SU-DHL-6 (cell line): Measurements from ENCODE around the gene GNB1L.

Experiments used
- H2AFZ ChIP-seq: fragments of 200-600 bp; sonication (generic); 2 replicates; pipeline ENCODE4 v1.6.1; 2014; ENCODE audit warnings: low read depth, mild to moderate bottlenecking, moderate library complexity, mixed read lengths, antibody characterized with exemption, low read length; ENCODE audit not compliant: severe bottlenecking
- H3F3A ChIP-seq: fragments of 200-600 bp; shearing (Covaris generic); 2 replicates; pipeline ENCODE4 v1.6.0; 2016; ENCODE audit warnings: antibody characterized with exemption, mild to moderate bottlenecking; ENCODE audit not compliant: insufficient read depth
- H3K27ac ChIP-seq: fragments of 200-600 bp; sonication (generic); 2 replicates; pipeline ENCODE4 v1.5.1; 2016; ENCODE audit warnings: low read depth, mild to moderate bottlenecking, low read length, moderate library complexity, mixed read lengths
- H3K27me3 ChIP-seq: fragments of 200-600 bp; sonication (generic), shearing (Covaris generic); 2 replicates; pipeline ENCODE4 v1.6.0; 2014; ENCODE audit warnings: mild to moderate bottlenecking, low read length
- H3K36me3 ChIP-seq: fragments of 200-600 bp; sonication (generic); 2 replicates; pipeline ENCODE4 v1.6.1; 2014; ENCODE audit warnings: mild to moderate bottlenecking, low read length, mixed read lengths
- H3K4me2 ChIP-seq: fragments of 300-600, 200-600 bp; shearing (Covaris generic), sonication (generic); 2 replicates; pipeline ENCODE4 v1.6.0; 2014; ENCODE audit warnings: low read length, low read depth, mild to moderate bottlenecking; ENCODE audit not compliant: poor library complexity, severe bottlenecking
- H3K4me3 ChIP-seq: fragments of 200-600 bp; sonication (generic); 2 replicates; pipeline ENCODE4 v1.5.1; 2014; ENCODE audit warnings: antibody characterized with exemption, low read length, mild to moderate bottlenecking, mixed read lengths; ENCODE audit not compliant: insufficient read depth, poor library complexity, severe bottlenecking
- H3K79me2 ChIP-seq: fragments of 200-600 bp; sonication (generic); 2 replicates; pipeline ENCODE4 v1.6.1; 2014; ENCODE audit warnings: mild to moderate bottlenecking, low read length, moderate library complexity; ENCODE audit not compliant: insufficient read depth
- H3K9ac ChIP-seq: fragments of 200-600 bp; sonication (generic); 2 replicates; pipeline ENCODE4 v1.7.0; 2014; ENCODE audit warnings: mild to moderate bottlenecking, low read length
- H3K9me2 ChIP-seq: fragments of 200-600 bp; sonication (generic); replicated peaks from 2 replicates; pipeline ENCODE4 v1.6.1; 2014; ENCODE audit warnings: low read length; ENCODE audit not compliant: insufficient read depth
- H3K9me3 ChIP-seq: fragments of 200-600 bp; sonication (generic); 2 replicates; pipeline ENCODE4 v1.6.1; 2014; ENCODE audit warnings: low read length, mixed read lengths; ENCODE audit not compliant: insufficient read depth
- H4K20me1 ChIP-seq: fragments of 200-600 bp; sonication (generic); 2 replicates; pipeline ENCODE4 v1.6.1; 2014; ENCODE audit warnings: low read depth, mild to moderate bottlenecking, antibody characterized with exemption, low read length, moderate library complexity, mixed read lengths
- EZH2phosphoT487 ChIP-seq: fragments of 200-600 bp; sonication (generic), shearing (Covaris generic); conservative IDR thresholded peaks from 2 replicates; pipeline ENCODE4 v1.6.1; 2018; ENCODE audit warnings: mild to moderate bottlenecking, antibody characterized with exemption, low read length, moderate library complexity, mixed read lengths
- TF ChIP-seq, protein P1 (sequence below): fragments of 200-600 bp; sonication (generic); IDR thresholded peaks from one replicate; pipeline ENCODE4 v1.5.1; 2017; ENCODE audit warnings: antibody characterized with exemption, mild to moderate bottlenecking, low read length, moderate library complexity; ENCODE audit not compliant: insufficient read depth, poor library complexity, severe bottlenecking

Gene GNB1L

GRCh38 chr22:19809741-19810140 is 44.9 kb downstream of the GNB1L start:
- Histone ChIP-seq H2AFZ (no peak overlapping the region), H3K9me3 (no peaks in the 10 kb centered on the region), H3K9ac (no peak overlapping the region), H3K4me2 (no peak overlapping the region), H3K9me2 (no peaks in the 10 kb centered on the region), H3K4me3 (no peak overlapping the region), H3K36me3 (no peaks in the 10 kb centered on the region), H3K27ac (no peak overlapping the region), H3F3A (no peaks in the 10 kb centered on the region), H4K20me1 (no peaks in the 10 kb centered on the region), H3K27me3 (no peaks in the 10 kb centered on the region), H3K79me2 (no peaks in the 10 kb centered on the region)
- TF ChIP-seq, protein P1, sequence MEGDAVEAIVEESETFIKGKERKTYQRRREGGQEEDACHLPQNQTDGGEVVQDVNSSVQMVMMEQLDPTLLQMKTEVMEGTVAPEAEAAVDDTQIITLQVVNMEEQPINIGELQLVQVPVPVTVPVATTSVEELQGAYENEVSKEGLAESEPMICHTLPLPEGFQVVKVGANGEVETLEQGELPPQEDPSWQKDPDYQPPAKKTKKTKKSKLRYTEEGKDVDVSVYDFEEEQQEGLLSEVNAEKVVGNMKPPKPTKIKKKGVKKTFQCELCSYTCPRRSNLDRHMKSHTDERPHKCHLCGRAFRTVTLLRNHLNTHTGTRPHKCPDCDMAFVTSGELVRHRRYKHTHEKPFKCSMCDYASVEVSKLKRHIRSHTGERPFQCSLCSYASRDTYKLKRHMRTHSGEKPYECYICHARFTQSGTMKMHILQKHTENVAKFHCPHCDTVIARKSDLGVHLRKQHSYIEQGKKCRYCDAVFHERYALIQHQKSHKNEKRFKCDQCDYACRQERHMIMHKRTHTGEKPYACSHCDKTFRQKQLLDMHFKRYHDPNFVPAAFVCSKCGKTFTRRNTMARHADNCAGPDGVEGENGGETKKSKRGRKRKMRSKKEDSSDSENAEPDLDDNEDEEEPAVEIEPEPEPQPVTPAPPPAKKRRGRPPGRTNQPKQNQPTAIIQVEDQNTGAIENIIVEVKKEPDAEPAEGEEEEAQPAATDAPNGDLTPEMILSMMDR, result no peak

- Histone ChIP-seq H4K20me1 (no peaks in the 10 kb centered on the region), H3K4me3 (no peak overlapping the region), H3K27me3 (no peaks in the 10 kb centered on the region), H3F3A (no peaks in the 10 kb centered on the region), H3K36me3 (no peaks in the 10 kb centered on the region), H3K4me2 (no peak overlapping the region), H3K9me3 (no peaks in the 10 kb centered on the region), H3K27ac (no peak overlapping the region), H2AFZ (no peak overlapping the region), H3K9ac (no peak overlapping the region), H3K9me2 (no peaks in the 10 kb centered on the region), H3K79me2 (no peaks in the 10 kb centered on the region)
- TF ChIP-seq, protein P1, result no peak
- no peak for TF ChIP-seq EZH2phosphoT487
These were observed 45.7 kb downstream of the GNB1L start for GRCh38 chr22:19808873-19809478.

- Histone ChIP-seq H3K4me3 (no peak overlapping the region), H3K9ac (no peak overlapping the region), H3K9me3 (no peaks in the 10 kb centered on the region), H3K4me2 (no peak overlapping the region), H2AFZ (no peak overlapping the region), H3F3A (no peaks in the 10 kb centered on the region), H3K27ac (no peak overlapping the region), H3K9me2 (no peaks in the 10 kb centered on the region), H3K27me3 (no peaks in the 10 kb centered on the region), H3K36me3 (no peaks in the 10 kb centered on the region), H3K79me2 (no peaks in the 10 kb centered on the region), H4K20me1 (no peaks in the 10 kb centered on the region)
- TF ChIP-seq, protein P1, result no peak
- no peak for TF ChIP-seq EZH2phosphoT487
These were observed 46.5 kb downstream of the GNB1L start for GRCh38 chr22:19807914-19808872.
